Retinal pigment epithelial cell (primary cell): ENCODE results near the gene GPRC5A.

Source experiments
- DNase-seq: peaks from one replicate; pipeline ENCODE4 v3.0.0-alpha.2; 2010; ENCODE audit warnings: low read depth
- H3K4me3 ChIP-seq: 2 replicates; pipeline ENCODE4 v1.5.1; 2011; ENCODE audit warnings: mild to moderate bottlenecking, low read length, control low read depth, moderate library complexity
- TF ChIP-seq, protein P1 (sequence below): conservative IDR thresholded peaks from 2 replicates; pipeline ENCODE4 v1.5.1; 2011; ENCODE audit warnings: low read depth, low read length, control low read depth, inconsistent platforms

Gene GPRC5A

GRCh38 chr12:12877781-12878455 is 13.4 kb upstream of the GPRC5A start:
- TF ChIP-seq, protein P1, sequence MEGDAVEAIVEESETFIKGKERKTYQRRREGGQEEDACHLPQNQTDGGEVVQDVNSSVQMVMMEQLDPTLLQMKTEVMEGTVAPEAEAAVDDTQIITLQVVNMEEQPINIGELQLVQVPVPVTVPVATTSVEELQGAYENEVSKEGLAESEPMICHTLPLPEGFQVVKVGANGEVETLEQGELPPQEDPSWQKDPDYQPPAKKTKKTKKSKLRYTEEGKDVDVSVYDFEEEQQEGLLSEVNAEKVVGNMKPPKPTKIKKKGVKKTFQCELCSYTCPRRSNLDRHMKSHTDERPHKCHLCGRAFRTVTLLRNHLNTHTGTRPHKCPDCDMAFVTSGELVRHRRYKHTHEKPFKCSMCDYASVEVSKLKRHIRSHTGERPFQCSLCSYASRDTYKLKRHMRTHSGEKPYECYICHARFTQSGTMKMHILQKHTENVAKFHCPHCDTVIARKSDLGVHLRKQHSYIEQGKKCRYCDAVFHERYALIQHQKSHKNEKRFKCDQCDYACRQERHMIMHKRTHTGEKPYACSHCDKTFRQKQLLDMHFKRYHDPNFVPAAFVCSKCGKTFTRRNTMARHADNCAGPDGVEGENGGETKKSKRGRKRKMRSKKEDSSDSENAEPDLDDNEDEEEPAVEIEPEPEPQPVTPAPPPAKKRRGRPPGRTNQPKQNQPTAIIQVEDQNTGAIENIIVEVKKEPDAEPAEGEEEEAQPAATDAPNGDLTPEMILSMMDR: no peak
- H3K4me3 ChIP-seq: no peak overlapping the region
- DNase-seq: no peak

DNA sequence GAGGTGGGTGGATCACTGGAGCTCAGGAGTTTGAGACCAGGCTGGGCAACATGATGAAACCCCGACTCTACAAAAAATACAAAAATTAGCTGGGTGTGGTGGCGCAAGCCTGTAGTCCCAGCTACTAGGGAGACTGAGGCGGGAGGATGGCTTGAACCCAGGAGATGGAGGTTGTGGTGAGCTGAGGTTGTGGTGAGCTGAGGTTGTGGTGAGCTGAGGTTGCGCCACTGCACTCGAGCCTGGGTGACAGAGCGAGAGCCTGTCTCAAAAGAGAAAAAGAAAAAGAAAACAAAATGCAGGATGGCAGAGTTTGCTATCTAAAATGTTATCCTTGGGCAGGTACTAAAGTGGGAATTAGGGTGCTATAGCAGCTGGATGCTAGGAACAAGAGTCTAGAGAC is 10.8 kb upstream of the GPRC5A start:
- no peak for DNase-seq
- TF ChIP-seq, protein P1: no peak
- no peak overlapping the region for H3K4me3 ChIP-seq

DNA sequence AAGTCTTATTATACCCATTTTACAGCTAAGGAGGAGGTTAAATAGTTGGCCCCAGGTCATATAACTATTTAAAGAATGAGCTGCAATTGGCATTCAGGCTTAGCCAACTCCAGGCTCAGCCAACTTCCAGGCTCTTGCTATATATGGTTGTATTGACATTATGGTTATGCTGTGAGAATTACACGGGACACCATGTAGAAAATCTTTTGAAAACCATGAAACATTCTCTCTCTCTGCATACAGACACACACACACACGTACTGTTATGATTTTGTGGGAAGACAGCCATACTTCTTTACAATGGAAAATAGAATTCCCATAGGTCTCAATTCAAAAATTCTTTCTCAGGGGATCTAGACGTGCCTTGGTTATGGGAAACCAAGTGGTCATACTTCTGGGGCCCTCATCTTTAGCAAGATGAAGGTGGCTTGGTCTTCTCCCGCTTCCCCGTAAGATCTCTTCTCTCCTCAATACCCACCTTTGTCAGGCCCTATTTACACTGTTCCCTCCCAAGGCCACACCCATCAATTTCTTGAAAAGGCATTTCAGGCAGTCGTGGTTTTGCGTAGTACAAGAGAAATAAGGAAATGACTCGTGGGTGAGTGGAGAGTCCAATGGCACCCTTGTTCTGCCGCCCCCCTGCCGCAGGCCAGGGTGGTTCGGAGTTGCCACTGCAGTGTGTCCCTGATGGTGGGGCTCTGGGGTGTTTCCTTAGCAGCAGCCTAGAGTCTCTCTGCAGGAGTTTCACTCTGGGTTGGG is 10.0 kb upstream of the GPRC5A start:
- TF ChIP-seq, protein P1: no peak
- no peak for DNase-seq

GRCh38 chr12:12882288-12882687 is 9.1 kb upstream of the GPRC5A start:
- no peak overlapping the region for H3K4me3 ChIP-seq
- TF ChIP-seq, protein P1: no peak
- no peak for DNase-seq

More for the DNA sequence above, 10.0 kb upstream of the GPRC5A start:
- no peak overlapping the region for H3K4me3 ChIP-seq

GRCh38 chr12:12883369-12884001 is 7.9 kb upstream of the GPRC5A start:
- no peak overlapping the region for H3K4me3 ChIP-seq
- DNase-seq: no peak
- TF ChIP-seq, protein P1: no peak

- H3K4me3 ChIP-seq: no peak overlapping the region
- no peak for DNase-seq
- TF ChIP-seq, protein P1: no peak
These were observed 6.1 kb upstream of the GPRC5A start for GRCh38 chr12:12885096-12885792.
